HepG2 (cell line): ENCODE results near the gene ACAP3. TPM values are rescaled to one million over a fixed set of nuclear protein-coding genes. Genes with fewer than 3 reads are reported as not detected.

ENCODE experiments used
- AKAP8 ChIP-seq: sonication (generic); formaldehyde crosslinking; IDR thresholded peaks from 2 replicates; pipeline ENCODE4 v1.5.1; 2020; ENCODE audit warnings: mild to moderate bottlenecking, missing genetic modification reagents
- TBL1XR1 ChIP-seq: fragments of 150-350 bp; IDR thresholded peaks from 2 replicates; pipeline ENCODE4 v1.6.1; 2014; ENCODE audit warnings: borderline replicate concordance, low read length; ENCODE audit not compliant: partially characterized antibody
- TCF7 ChIP-seq: sonication (generic); IDR thresholded peaks from 2 replicates; pipeline ENCODE4 v1.6.1; 2016; ENCODE audit warnings: antibody characterized with exemption, low read depth
- ZNF274 ChIP-seq: sonication (generic); formaldehyde crosslinking; IDR thresholded peaks from 2 replicates; pipeline ENCODE4 v1.5.1; 2020; ENCODE audit warnings: mild to moderate bottlenecking, missing genetic modification reagents
- ZNF430 ChIP-seq: sonication (generic); formaldehyde crosslinking; IDR thresholded peaks from 2 replicates; pipeline ENCODE4 v1.9.0; 2021; ENCODE audit warnings: mild to moderate bottlenecking, missing genetic modification reagents
- ZNF550 ChIP-seq: sonication (generic); formaldehyde crosslinking; IDR thresholded peaks from 2 replicates; pipeline ENCODE4 v1.4.0; 2020; ENCODE audit warnings: mild to moderate bottlenecking, missing genetic modification reagents, borderline replicate concordance
- polyA plus RNA-seq, 8 experiments: library from polyadenylated mRNA; depleted of rRNA in 3 of 8; stranded (reverse) in 7 of 8; unstranded in 1 of 8; fragments of >200 nt; fragmentation: Illumina TruSeq in 4 of 8; extraction: Trizol in 4 of 8; gene quantifications; 2 replicates each; pipeline versions ENCODE4 v1.2.1 to v1.2.3, GENCODE V29; 2011 to 2016; ENCODE audit warnings: low read depth in 4 of 8, missing spikeins in 1 of 8, mixed read lengths in 1 of 8; ENCODE audit not compliant: insufficient read depth in 1 of 8
- total RNA-seq, 5 experiments: library from RNA; depleted of rRNA; stranded (reverse); fragments of >200 nt; fragmentation: Illumina TruSeq; extraction: Trizol; gene quantifications; 2 replicates each; pipeline ENCODE4 v1.2.3, GENCODE V29; 2016; ENCODE audit warnings: low read depth in 1 of 5
- TF ChIP-seq, protein P1 (sequence below): sonication (generic); formaldehyde crosslinking; IDR thresholded peaks from 2 replicates; pipeline ENCODE4 v1.4.0; 2020; ENCODE audit warnings: missing genetic modification reagents, low read depth, mild to moderate bottlenecking, borderline replicate concordance
- TF ChIP-seq, protein P2 (sequence below): sonication (generic); IDR thresholded peaks from 2 replicates; pipeline ENCODE4 v1.6.1; 2016; ENCODE audit warnings: low read depth, borderline replicate concordance
- TF ChIP-seq, protein P3 (sequence below): sonication (generic); formaldehyde crosslinking; IDR thresholded peaks from 2 replicates; pipeline ENCODE4 v1.5.0; 2020; ENCODE audit warnings: missing genetic modification reagents
- TF ChIP-seq, protein P4 (sequence below), 2 experiments: fragments of 450-650 bp in 1 of 2; sonication (generic) in 1 of 2; formaldehyde crosslinking in 1 of 2; IDR thresholded peaks; 2 replicates each; pipeline versions ENCODE4 v1.6.1 to v1.8.0; 2016 to 2022; ENCODE audit warnings: antibody characterized with exemption in 1 of 2, mild to moderate bottlenecking in 1 of 2, missing genetic modification reagents in 1 of 2
- TF ChIP-seq, protein P5 (sequence below): sonication (generic); formaldehyde crosslinking; IDR thresholded peaks from 2 replicates; pipeline ENCODE4 v1.5.0; 2020; ENCODE audit warnings: mild to moderate bottlenecking, missing genetic modification reagents, moderate library complexity
- TF ChIP-seq, protein P6 (sequence below): sonication (generic); formaldehyde crosslinking; IDR thresholded peaks from 2 replicates; pipeline ENCODE4 v1.5.1; 2020; ENCODE audit warnings: mild to moderate bottlenecking, missing genetic modification reagents, borderline replicate concordance

The ACAP3 gene
- total and polyA plus RNA-seq, 2 of the 13 experiments (the other 11 are each of a cell fraction or from before 2014, with no cell fraction given): 29.4 to 50.8 TPM

DNA sequence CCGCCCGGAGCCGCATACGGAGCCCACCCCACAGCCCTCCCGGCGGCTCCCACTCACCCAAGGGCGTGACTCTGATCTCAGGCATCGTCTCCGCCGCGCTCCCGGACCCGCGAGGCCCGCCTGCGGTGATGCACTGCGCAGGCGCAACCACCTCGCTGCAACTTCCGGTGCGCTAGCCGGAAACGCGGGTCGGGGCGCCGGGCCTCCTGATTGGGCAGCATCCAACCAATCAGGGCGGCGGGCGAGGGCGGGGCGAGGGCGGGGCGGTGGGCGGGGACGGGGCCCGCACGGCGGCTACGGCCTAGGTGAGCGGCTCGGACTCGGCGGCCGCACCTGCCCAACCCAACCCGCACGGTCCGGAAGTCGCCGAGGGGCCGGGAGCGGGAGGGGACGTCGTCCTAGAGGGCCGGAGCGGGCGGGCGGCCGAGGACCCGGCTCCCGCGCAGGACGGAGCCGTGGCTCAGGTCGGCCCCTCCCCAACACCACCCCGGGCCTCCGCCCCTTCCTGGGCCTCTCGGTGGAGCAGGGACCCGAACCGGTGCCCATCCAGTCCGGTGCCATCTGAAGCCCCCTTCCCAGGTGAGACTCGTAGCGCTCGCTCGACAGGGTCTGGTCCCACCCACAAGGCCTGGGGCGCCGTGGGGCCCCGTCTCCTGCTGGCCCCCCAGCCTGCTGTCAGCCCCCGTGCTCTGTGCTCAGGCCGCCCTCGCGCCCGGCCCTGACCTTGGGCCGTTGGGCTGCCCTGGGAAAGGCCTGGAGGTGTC, 17.0 kb upstream of the ACAP3 start, which contains the start of the genes CPTP and INTS11 (continued):
- TF ChIP-seq, protein P1, sequence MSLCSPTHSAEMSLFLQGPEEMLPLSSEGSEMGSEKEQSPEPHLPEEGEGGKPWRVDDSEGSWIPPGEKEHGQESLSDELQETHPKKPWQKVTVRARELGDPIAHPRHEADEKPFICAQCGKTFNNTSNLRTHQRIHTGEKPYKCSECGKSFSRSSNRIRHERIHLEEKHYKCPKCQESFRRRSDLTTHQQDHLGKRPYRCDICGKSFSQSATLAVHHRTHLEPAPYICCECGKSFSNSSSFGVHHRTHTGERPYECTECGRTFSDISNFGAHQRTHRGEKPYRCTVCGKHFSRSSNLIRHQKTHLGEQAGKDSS (CRISPR knock-in tag): no peak
- TF ChIP-seq, protein P2, sequence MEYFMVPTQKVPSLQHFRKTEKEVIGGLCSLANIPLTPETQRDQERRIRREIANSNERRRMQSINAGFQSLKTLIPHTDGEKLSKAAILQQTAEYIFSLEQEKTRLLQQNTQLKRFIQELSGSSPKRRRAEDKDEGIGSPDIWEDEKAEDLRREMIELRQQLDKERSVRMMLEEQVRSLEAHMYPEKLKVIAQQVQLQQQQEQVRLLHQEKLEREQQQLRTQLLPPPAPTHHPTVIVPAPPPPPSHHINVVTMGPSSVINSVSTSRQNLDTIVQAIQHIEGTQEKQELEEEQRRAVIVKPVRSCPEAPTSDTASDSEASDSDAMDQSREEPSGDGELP: no peak
- TF ChIP-seq TCF7: no peak
- 0 out of 2 replicates have a peak, but pooled peaks have one; percentile 23 for TF ChIP-seq AKAP8 (CRISPR knock-in tag)
- TF ChIP-seq, protein P3, sequence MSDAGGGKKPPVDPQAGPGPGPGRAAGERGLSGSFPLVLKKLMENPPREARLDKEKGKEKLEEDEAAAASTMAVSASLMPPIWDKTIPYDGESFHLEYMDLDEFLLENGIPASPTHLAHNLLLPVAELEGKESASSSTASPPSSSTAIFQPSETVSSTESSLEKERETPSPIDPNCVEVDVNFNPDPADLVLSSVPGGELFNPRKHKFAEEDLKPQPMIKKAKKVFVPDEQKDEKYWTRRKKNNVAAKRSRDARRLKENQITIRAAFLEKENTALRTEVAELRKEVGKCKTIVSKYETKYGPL: 0 out of 2 replicates have a peak, but pooled peaks have one; percentile 27
- no peak; the same call in 1 of the 2 replicates for TF ChIP-seq ZNF274 (CRISPR knock-in tag)
- no peak for TF ChIP-seq TBL1XR1
- peak; percentile 68; the same call in 1 of the 2 replicates for TF ChIP-seq ZNF430 (CRISPR knock-in tag)
- TF ChIP-seq, protein P4, sequence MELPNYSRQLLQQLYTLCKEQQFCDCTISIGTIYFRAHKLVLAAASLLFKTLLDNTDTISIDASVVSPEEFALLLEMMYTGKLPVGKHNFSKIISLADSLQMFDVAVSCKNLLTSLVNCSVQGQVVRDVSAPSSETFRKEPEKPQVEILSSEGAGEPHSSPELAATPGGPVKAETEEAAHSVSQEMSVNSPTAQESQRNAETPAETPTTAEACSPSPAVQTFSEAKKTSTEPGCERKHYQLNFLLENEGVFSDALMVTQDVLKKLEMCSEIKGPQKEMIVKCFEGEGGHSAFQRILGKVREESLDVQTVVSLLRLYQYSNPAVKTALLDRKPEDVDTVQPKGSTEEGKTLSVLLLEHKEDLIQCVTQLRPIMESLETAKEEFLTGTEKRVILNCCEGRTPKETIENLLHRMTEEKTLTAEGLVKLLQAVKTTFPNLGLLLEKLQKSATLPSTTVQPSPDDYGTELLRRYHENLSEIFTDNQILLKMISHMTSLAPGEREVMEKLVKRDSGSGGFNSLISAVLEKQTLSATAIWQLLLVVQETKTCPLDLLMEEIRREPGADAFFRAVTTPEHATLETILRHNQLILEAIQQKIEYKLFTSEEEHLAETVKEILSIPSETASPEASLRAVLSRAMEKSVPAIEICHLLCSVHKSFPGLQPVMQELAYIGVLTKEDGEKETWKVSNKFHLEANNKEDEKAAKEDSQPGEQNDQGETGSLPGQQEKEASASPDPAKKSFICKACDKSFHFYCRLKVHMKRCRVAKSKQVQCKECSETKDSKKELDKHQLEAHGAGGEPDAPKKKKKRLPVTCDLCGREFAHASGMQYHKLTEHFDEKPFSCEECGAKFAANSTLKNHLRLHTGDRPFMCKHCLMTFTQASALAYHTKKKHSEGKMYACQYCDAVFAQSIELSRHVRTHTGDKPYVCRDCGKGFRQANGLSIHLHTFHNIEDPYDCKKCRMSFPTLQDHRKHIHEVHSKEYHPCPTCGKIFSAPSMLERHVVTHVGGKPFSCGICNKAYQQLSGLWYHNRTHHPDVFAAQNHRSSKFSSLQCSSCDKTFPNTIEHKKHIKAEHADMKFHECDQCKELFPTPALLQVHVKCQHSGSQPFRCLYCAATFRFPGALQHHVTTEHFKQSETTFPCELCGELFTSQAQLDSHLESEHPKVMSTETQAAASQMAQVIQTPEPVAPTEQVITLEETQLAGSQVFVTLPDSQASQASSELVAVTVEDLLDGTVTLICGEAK (IDR thresholded peaks at IDR 0.05): peak; percentile 63
- TF ChIP-seq, protein P4 (CRISPR knock-in tag; IDR thresholded peaks at IDR 0.05): no peak; the same call in none of the 2 replicates
- TF ChIP-seq ZNF550 (CRISPR knock-in tag): no peak
- TF ChIP-seq, protein P5, sequence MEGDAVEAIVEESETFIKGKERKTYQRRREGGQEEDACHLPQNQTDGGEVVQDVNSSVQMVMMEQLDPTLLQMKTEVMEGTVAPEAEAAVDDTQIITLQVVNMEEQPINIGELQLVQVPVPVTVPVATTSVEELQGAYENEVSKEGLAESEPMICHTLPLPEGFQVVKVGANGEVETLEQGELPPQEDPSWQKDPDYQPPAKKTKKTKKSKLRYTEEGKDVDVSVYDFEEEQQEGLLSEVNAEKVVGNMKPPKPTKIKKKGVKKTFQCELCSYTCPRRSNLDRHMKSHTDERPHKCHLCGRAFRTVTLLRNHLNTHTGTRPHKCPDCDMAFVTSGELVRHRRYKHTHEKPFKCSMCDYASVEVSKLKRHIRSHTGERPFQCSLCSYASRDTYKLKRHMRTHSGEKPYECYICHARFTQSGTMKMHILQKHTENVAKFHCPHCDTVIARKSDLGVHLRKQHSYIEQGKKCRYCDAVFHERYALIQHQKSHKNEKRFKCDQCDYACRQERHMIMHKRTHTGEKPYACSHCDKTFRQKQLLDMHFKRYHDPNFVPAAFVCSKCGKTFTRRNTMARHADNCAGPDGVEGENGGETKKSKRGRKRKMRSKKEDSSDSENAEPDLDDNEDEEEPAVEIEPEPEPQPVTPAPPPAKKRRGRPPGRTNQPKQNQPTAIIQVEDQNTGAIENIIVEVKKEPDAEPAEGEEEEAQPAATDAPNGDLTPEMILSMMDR (CRISPR knock-in tag): no peak
- TF ChIP-seq, protein P6, sequence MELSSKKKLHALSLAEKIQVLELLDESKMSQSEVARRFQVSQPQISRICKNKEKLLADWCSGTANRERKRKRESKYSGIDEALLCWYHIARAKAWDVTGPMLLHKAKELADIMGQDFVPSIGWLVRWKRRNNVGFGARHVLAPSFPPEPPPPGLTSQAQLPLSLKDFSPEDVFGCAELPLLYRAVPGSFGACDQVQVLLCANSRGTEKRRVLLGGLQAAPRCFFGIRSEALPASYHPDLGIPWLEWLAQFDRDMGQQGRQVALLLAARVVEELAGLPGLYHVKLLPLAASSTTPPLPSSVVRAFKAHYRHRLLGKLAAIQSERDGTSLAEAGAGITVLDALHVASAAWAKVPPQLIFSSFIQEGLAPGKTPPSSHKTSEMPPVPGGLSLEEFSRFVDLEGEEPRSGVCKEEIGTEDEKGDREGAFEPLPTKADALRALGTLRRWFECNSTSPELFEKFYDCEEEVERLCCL (CRISPR knock-in tag): no peak; the same call in 1 of the 2 replicates
